ENCODE results near the gene CD63. TPM values are rescaled to one million over a fixed set of nuclear protein-coding genes. Genes with fewer than 3 reads are reported as not detected.
"Not testable (repeated sequence)": the region's sequence is repeated elsewhere in the genome, so short reads cannot be mapped to it uniquely, and the experiment has no call there.

The CD63 gene
- total and polyA plus RNA-seq, 9 of the 15 experiments (the other 6 are each of a cell fraction or from before 2014, with no cell fraction given) = 313 to 735 (median 433) TPM

DNA sequence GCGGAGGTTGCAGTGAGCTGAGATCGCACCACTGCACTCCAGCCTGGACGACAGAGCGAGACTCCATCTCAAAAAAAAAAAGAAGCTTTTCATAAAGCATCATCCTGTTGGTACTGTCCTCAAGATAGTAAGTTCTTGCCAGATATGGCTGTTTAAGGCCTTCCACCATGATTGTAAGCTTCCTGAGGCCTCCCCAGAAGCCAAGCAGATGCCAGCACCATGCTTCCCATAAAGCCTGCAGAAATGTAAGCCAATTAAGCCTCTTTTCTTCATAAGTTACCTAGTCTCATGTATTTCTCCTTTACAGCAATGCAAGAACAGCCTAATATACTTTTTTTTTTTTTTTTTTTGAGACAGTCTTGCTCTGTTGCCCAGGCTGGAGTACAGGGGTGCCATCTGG lies 29.8 kb upstream of the CD63 start:
- CTCF ChIA-PET (ENCODE audit: low intra/inter-chr PET ratio) = not testable (repeated sequence)
- TF ChIP-seq CBX3 (IDR thresholded peaks at IDR 0.05; ENCODE audit: borderline replicate concordance in 1 of 2, low read length in 2 of 2) (0 out of 3 replicates have a peak, but pooled peaks of 1 of the 2 experiments have one; percentile 18), ZNF316 (IDR thresholded peaks at IDR 0.05) (peak; percentile 68), TRIM28 (IDR thresholded peaks at IDR 0.05) (peak; percentile 72; the same call in 1 of the 2 replicates)

DNA sequence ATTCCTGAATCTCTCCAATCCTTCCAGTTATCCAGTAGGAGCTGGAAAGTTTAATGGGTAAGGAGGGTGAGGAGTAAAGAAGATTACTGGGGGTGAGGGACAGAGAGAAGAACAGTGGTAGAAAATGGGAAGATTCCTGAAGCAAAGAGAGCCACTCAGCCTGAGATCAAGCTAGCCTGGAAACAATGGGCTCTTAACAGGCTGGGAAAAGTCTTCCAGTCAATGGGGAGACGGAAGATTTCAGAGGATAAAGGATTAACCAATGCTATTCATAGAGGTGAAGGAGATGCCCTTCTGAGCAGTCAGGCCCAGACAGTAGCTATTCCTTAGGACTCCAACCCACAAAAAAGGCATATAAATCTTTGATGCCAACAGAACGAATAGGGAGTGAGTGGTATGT lies 28.9 kb upstream of the CD63 start:
- no peaks in the 10 kb centered on the region; a peak in 1 of 5 replicates for H3K4me1 ChIP-seq (replicated peaks in 1 of 2; ENCODE audit: control insufficient read depth in 2 of 2, insufficient read depth in 2 of 2, low read length in 2 of 2)
- BruUV-seq (replicated peaks) = no TSS peak
- in situ Hi-C loops (cut with MboI) = no loop called here
- no peak overlapping the region for H3K4me3 ChIP-seq
- H3K27me3 ChIP-seq (ENCODE audit: control insufficient read depth in 2 of 2, insufficient read depth in 2 of 2, low read length in 2 of 2) = no peaks in the 10 kb centered on the region
- no peak overlapping the region for H2AFZ ChIP-seq (ENCODE audit: low read depth, low read length)
- ChIA-PET CTCF (ENCODE audit: low intra/inter-chr PET ratio) (no interaction called here), POLR2A (interaction anchor here (2.3 to 6.9 kb wide), 2 partner anchors 10 to 14 kb away, joined by 15 to 44 read pairs; partner anchors contain the start of gene GDF11)
- no peaks in the 10 kb centered on the region for H4K20me1 ChIP-seq (replicated peaks; ENCODE audit: control insufficient read depth, insufficient read depth, low read length)
- H3K9ac ChIP-seq (ENCODE audit: insufficient read depth in 1 of 2, low read depth in 2 of 2, low read length in 2 of 2) = no peak overlapping the region
- FAIRE-seq = no peak
- no peaks in the 10 kb centered on the region for H3K79me2 ChIP-seq (ENCODE audit: control insufficient read depth, insufficient read depth, low read length)
- TF ChIP-seq KDM2B (CRISPR knock-in tag; IDR thresholded peaks at IDR 0.05) (no peak), SUPT5H (IDR thresholded peaks at IDR 0.05) (0 out of 2 replicates have a peak, but pooled peaks have one; percentile 15), ZNF79 (CRISPR knock-in tag; IDR thresholded peaks at IDR 0.05; ENCODE audit: low read depth) (no peak)
- peaks cover 95% of the 10 kb centered on the region for H3K36me3 ChIP-seq (ENCODE audit: control insufficient read depth, insufficient read depth, low read length)
- H3K9me1 ChIP-seq (ENCODE audit: control insufficient read depth, insufficient read depth, low read length) = no peaks in the 10 kb centered on the region
- no peak overlapping the region for H3K27ac ChIP-seq (ENCODE audit: extremely low read depth, low read depth, low read length)
- intact Hi-C loops (cut with micrococcal nuclease) = no loop called here
- no peak overlapping the region for H3K4me2 ChIP-seq (ENCODE audit: insufficient read depth, low read length)
- no peak for DNase-seq (ENCODE audit: extremely low read depth in 1 of 4, low spot score in 3 of 4)
- no peaks in the 10 kb centered on the region; the same call in 1 of the 2 replicates for H3K9me3 ChIP-seq (replicated peaks; ENCODE audit: control insufficient read depth, insufficient read depth, low read depth, low read length)
- WGBS (ENCODE audit: insufficient coverage, low coverage, missing lambda C conversion rate) = 82% methylated on average over 2 of the region's 2 CpGs
- ATAC-seq = no peak; the same call in 2 of the 3 replicates

More for the DNA sequence above, 29.8 kb upstream of the CD63 start:
- in situ Hi-C loops (cut with MboI); H4K20me1 ChIP-seq (replicated peaks; ENCODE audit: control insufficient read depth, insufficient read depth, low read length); H3K9me3 ChIP-seq (replicated peaks; ENCODE audit: control insufficient read depth, insufficient read depth, low read depth, low read length); H3K4me1 ChIP-seq (replicated peaks in 1 of 2; ENCODE audit: control insufficient read depth in 2 of 2, insufficient read depth in 2 of 2, low read length in 2 of 2); H3K4me2 ChIP-seq (ENCODE audit: insufficient read depth, low read length); intact Hi-C loops (cut with micrococcal nuclease); H3K27me3 ChIP-seq (ENCODE audit: control insufficient read depth in 2 of 2, insufficient read depth in 2 of 2, low read length in 2 of 2); BruUV-seq (replicated peaks); H3K79me2 ChIP-seq (ENCODE audit: control insufficient read depth, insufficient read depth, low read length); H3K4me3 ChIP-seq; H3K9me1 ChIP-seq (ENCODE audit: control insufficient read depth, insufficient read depth, low read length); H3K27ac ChIP-seq (ENCODE audit: extremely low read depth, low read depth, low read length); ATAC-seq; H3K9ac ChIP-seq (ENCODE audit: insufficient read depth in 1 of 2, low read depth in 2 of 2, low read length in 2 of 2); DNase-seq (ENCODE audit: extremely low read depth in 1 of 4, low spot score in 3 of 4); FAIRE-seq; H2AFZ ChIP-seq (ENCODE audit: low read depth, low read length): not testable (repeated sequence)
- POLR2A ChIA-PET = interaction anchor here (2.3 kb wide), 1 partner anchor 11 kb away, joined by 15 read pairs; no protein-coding TSS in a partner anchor
- H3K36me3 ChIP-seq (ENCODE audit: control insufficient read depth, insufficient read depth, low read length) = peaks cover 92% of the 10 kb centered on the region
- 100% methylated on average over 2 of the region's 4 CpGs for WGBS (ENCODE audit: insufficient coverage, low coverage, missing lambda C conversion rate)

All from K562 (cell line).